Right lobe of liver (tissue), 4 donors: ENCODE measurements around the gene MYH10.
"Not testable (repeated sequence)": the region's sequence is repeated elsewhere in the genome, so short reads cannot be mapped to it uniquely, and the experiment has no call there.

Source experiments
- POLR2A ChIP-seq: fragments of 450-650 bp; IDR thresholded peaks from one replicate; pipeline ENCODE4 v1.6.1; 2017; ENCODE audit warnings: antibody characterized with exemption, mild to moderate bottlenecking
- TF ChIP-seq, protein P1 (sequence below), 4 donors: fragments of 200-600 bp in 3 of 4; fragments of 450-650 bp in 1 of 4; IDR thresholded peaks; one replicate each; pipeline versions ENCODE4 v1.5.1 to v1.8.0; 2016 to 2022; ENCODE audit warnings: antibody characterized with exemption in 4 of 4, mild to moderate bottlenecking in 2 of 4
- donor health status: DM: no; HTN: no; CAD: no.
- donor health status: DM: no; HTN: no; CAD: no.
- donor health status: DM: no; HTN: yes; CAD: no.

- TF ChIP-seq, protein P1, sequence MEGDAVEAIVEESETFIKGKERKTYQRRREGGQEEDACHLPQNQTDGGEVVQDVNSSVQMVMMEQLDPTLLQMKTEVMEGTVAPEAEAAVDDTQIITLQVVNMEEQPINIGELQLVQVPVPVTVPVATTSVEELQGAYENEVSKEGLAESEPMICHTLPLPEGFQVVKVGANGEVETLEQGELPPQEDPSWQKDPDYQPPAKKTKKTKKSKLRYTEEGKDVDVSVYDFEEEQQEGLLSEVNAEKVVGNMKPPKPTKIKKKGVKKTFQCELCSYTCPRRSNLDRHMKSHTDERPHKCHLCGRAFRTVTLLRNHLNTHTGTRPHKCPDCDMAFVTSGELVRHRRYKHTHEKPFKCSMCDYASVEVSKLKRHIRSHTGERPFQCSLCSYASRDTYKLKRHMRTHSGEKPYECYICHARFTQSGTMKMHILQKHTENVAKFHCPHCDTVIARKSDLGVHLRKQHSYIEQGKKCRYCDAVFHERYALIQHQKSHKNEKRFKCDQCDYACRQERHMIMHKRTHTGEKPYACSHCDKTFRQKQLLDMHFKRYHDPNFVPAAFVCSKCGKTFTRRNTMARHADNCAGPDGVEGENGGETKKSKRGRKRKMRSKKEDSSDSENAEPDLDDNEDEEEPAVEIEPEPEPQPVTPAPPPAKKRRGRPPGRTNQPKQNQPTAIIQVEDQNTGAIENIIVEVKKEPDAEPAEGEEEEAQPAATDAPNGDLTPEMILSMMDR (IDR thresholded peaks at IDR 0.05), result not testable (repeated sequence)
- not testable (repeated sequence) for TF ChIP-seq POLR2A
Observed at GRCh38 chr17:8660709-8661108, 30.2 kb upstream of the MYH10 start.
